Measurements from ENCODE around the gene SNRPA1. TPM values are rescaled to one million over a fixed set of nuclear protein-coding genes. Genes with fewer than 3 reads are reported as not detected.

The SNRPA1 gene
- total and polyA plus RNA-seq, 2 of the 13 experiments (the other 11 are each of a cell fraction or from before 2014, with no cell fraction given), result 41.2 to 108 TPM

GRCh38 chr15:101242999-101243336, 52.1 kb downstream of the SNRPA1 start:
- ATAC-seq, result no peak
- H3K4me2 ChIP-seq (ENCODE audit: low read depth, low read length), result no peak overlapping the region
- H4K20me1 ChIP-seq (ENCODE audit: insufficient read depth, low read length), result peaks cover 27% of the 10 kb centered on the region
- no peak for FAIRE-seq
- intact Hi-C loops (cut with micrococcal nuclease; ENCODE audit: unreplicated experiment) (no loop called here), in situ Hi-C loops (cut with HindIII; ENCODE audit: extremely low pct_ligation_motif_present, low pct_unique_long_range_greater_than_20kb) (no loop called here)
- H3K9me3 ChIP-seq (ENCODE audit: low read length), result no peaks in the 10 kb centered on the region
- no peaks in the 10 kb centered on the region for H3K27me3 ChIP-seq (ENCODE audit: control insufficient read depth in 1 of 2, insufficient read depth in 2 of 2, low read length in 2 of 2)
- DNase-seq (ENCODE audit: low spot score), result no peak
- WGBS (ENCODE audit: low lambda C conversion rate), result 83% methylated on average over 6 of the region's 6 CpGs
- H3K4me1 ChIP-seq (ENCODE audit: insufficient read depth, low read length), result peaks cover 86% of the 10 kb centered on the region
- POLR2A ChIA-PET, result interaction anchor here (1.7 kb wide), 1 partner anchor 12 kb away, joined by 4 read pairs; no protein-coding TSS in a partner anchor
- no peak for TF ChIP-seq ISX (CRISPR knock-in tag; conservative IDR thresholded peaks at IDR 0.05)
- TF ChIP-seq, protein P1, sequence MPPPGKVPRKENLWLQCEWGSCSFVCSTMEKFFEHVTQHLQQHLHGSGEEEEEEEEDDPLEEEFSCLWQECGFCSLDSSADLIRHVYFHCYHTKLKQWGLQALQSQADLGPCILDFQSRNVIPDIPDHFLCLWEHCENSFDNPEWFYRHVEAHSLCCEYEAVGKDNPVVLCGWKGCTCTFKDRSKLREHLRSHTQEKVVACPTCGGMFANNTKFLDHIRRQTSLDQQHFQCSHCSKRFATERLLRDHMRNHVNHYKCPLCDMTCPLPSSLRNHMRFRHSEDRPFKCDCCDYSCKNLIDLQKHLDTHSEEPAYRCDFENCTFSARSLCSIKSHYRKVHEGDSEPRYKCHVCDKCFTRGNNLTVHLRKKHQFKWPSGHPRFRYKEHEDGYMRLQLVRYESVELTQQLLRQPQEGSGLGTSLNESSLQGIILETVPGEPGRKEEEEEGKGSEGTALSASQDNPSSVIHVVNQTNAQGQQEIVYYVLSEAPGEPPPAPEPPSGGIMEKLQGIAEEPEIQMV (CRISPR knock-in tag; IDR thresholded peaks at IDR 0.05; ENCODE audit: low read depth), result no peak
- no peak for TF ChIP-seq SOX13 (IDR thresholded peaks at IDR 0.05)
- TF ChIP-seq SOX13 (CRISPR knock-in tag; conservative IDR thresholded peaks at IDR 0.05 in 1 of 2, IDR thresholded peaks at IDR 0.05 in 1 of 2), result peak in 1 of 2 experiments; percentile 13; a peak in 1 of 4 replicates
- no peak overlapping the region for H3K9ac ChIP-seq (ENCODE audit: insufficient read depth, low read depth, low read length)
- peaks cover 94% of the 10 kb centered on the region for H3K79me2 ChIP-seq (ENCODE audit: insufficient read depth, low read length)
- H3K27ac ChIP-seq (ENCODE audit: extremely low read length, insufficient read depth, low read length), result no peak overlapping the region
- no peak overlapping the region for H2AFZ ChIP-seq (ENCODE audit: low read length)
- CTCF ChIA-PET (ENCODE audit: low intra/inter-chr PET ratio, low total read pairs), result no interaction called here
- H3K4me3 ChIP-seq (replicated peaks in 1 of 3; ENCODE audit: insufficient read depth in 1 of 3, low read depth in 2 of 3, low read length in 3 of 3), result no peak overlapping the region
- H3K36me3 ChIP-seq (replicated peaks in 1 of 2; ENCODE audit: control insufficient read depth in 1 of 2, insufficient read depth in 2 of 2, low read length in 2 of 2), result peaks cover 0 to 7% of the 10 kb centered on the region in 2 experiments; a peak in 2 of 5 replicates
- BruUV-seq (replicated peaks), result no TSS peak

GRCh38 chr15:101242160-101242998, 52.7 kb downstream of the SNRPA1 start:
- no TSS peak for BruUV-seq (replicated peaks)
- WGBS (ENCODE audit: low lambda C conversion rate), result 89% methylated on average over 8 of the region's 12 CpGs
- CTCF ChIA-PET (ENCODE audit: low intra/inter-chr PET ratio, low total read pairs), result no interaction called here
- H3K27me3 ChIP-seq (ENCODE audit: control insufficient read depth in 1 of 2, insufficient read depth in 2 of 2, low read length in 2 of 2), result no peaks in the 10 kb centered on the region
- no peak overlapping the region for H2AFZ ChIP-seq (ENCODE audit: low read length)
- peaks cover 0 to 7% of the 10 kb centered on the region in 2 experiments; a peak in 2 of 5 replicates for H3K36me3 ChIP-seq (replicated peaks in 1 of 2; ENCODE audit: control insufficient read depth in 1 of 2, insufficient read depth in 2 of 2, low read length in 2 of 2)
- POLR2A ChIA-PET, result no interaction called here
- in situ Hi-C loops (cut with HindIII; ENCODE audit: extremely low pct_ligation_motif_present, low pct_unique_long_range_greater_than_20kb), result no loop called here
- ATAC-seq (no peak), FAIRE-seq (no peak), DNase-seq (ENCODE audit: low spot score) (no peak)
- H3K4me1 ChIP-seq (ENCODE audit: insufficient read depth, low read length), result peaks cover 80% of the 10 kb centered on the region
- H3K9me3 ChIP-seq (ENCODE audit: low read length), result no peaks in the 10 kb centered on the region
- H3K27ac ChIP-seq (ENCODE audit: extremely low read length, insufficient read depth, low read length), result no peak overlapping the region
- no peak overlapping the region for H3K4me3 ChIP-seq (replicated peaks in 1 of 3; ENCODE audit: insufficient read depth in 1 of 3, low read depth in 2 of 3, low read length in 3 of 3)
- H4K20me1 ChIP-seq (ENCODE audit: insufficient read depth, low read length), result peaks cover 29% of the 10 kb centered on the region
- H3K79me2 ChIP-seq (ENCODE audit: insufficient read depth, low read length), result peaks cover 94% of the 10 kb centered on the region
- H3K4me2 ChIP-seq (ENCODE audit: low read depth, low read length), result no peak overlapping the region
- H3K9ac ChIP-seq (ENCODE audit: insufficient read depth, low read depth, low read length), result no peak overlapping the region
- intact Hi-C loops (cut with micrococcal nuclease; ENCODE audit: unreplicated experiment), result no loop called here
- TF ChIP-seq TFE3 (CRISPR knock-in tag; IDR thresholded peaks at IDR 0.05) (no peak), ZNF616 (CRISPR knock-in tag; IDR thresholded peaks at IDR 0.05; ENCODE audit: low read depth) (no peak), FOSL1 (CRISPR knock-in tag; IDR thresholded peaks at IDR 0.05; ENCODE audit: borderline replicate concordance) (no peak), DPF2 (CRISPR knock-in tag; IDR thresholded peaks at IDR 0.05; ENCODE audit: borderline replicate concordance, low read depth) (no peak), MXD3 (CRISPR knock-in tag; IDR thresholded peaks at IDR 0.05) (no peak)
- TF ChIP-seq, protein P2, sequence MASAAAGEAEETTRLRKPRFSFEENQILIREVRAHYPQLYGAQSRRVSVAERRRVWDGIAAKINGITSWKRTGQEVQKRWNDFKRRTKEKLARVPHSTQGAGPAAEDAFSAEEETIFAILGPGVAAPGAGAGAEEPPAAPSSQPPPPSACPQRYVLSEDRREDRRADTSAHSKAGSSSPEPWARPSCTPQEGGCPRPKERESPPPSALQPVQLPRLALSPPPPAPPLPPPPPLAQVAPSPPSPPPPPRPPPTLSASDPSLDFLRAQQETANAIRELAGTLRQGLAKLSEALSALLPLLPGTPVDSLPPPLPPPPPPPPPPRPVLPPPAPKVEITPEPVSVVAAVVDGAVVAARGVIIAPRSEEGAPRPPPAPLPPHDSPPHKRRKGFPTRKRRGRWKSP (CRISPR knock-in tag; IDR thresholded peaks at IDR 0.05), result no peak

All from HepG2 (cell line).